Non-pigmented ciliary epithelial cell (primary cell): ENCODE data around the gene IQGAP2.

Experiments
- DNase-seq: peaks from one replicate; pipeline ENCODE4 v3.0.0-alpha.2; 2010; ENCODE audit warnings: low read depth

Gene IQGAP2

DNA sequence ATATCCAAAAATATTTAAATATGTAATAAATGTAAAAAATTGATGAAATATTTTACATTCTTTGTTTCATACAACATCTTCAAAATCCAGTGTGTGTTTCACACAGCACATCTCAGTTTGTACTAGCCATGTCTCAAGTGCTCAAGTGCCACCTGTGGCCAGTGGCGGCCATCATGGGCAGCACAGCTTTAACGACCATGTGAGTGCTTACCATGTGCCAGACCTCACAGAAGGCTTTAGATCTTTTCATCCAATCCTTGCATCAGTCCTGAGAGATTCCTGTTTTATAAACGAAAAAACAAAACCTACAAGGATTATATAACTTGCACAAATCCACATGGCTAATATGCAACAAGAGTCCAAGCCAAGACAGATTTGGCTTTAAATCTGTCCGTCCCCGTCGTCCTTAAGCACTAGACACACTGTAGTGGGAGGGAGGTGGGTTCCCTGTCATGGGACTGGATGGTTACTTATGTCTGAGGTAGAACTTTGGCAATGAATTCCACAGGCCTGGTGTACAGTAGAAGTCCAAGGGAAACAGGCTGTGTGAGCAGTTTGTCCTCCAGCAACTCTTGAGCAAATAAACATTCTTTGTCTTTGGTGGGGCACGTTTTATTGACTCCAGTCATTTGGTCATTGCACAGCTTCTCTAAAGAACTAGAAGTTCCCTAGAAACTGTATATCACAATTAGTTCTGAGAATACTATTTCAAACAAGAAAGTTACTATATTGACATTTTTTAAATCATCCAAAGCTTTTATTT, 287.8 kb downstream of the IQGAP2 start:
- DNase-seq, result no peak

DNA sequence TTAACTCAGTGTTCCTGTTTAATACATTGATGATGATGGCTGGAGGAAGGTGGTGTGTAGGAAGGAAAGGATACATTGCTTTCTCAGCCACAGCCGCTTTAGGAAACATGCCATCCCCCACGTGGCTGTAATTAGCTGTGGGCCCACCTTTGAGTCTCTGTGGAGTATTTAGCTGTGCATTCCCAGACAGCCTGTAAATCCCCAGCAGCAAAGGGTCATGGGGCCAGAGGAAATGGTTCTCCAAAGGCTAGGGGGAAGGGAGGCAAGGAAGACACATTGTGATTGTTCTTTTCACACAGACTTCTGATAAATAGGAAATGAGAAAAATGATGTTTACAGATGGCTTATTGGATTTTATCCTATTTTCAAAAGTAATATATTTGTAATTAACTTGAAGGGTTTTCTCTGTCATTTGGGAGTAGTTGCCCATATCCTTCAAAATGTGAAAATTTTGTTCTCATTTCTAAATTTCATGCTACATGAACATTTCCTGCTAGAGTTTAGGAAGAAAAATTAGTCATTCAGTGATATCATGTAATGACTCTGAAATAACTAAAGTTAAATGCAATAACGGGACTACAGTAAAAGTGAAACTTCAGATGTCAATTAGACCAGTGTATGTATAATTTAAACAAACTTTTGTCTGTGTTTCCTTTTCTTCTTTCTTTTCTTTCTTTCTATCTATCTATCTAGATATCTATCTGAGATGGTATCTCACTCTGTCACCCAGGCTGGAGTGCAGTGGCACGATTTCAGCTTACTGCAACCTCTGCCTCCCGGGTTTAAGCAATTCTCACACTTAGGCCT, 288.6 kb downstream of the IQGAP2 start:
- DNase-seq, result no peak

DNA sequence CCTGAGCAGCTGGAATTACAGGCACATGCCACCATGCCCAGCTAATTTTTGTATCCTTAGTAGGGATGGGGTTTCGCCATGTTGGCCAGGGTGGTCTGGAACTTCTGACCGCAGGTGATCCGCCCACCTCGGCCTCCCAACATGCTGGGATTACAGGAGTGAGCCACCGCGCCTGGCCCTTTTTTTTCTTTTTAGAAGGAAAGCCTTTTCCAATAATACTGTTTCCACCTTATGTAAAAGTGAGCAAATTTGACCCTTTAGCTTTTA, 289.1 kb downstream of the IQGAP2 start:
- no peak for DNase-seq

DNA sequence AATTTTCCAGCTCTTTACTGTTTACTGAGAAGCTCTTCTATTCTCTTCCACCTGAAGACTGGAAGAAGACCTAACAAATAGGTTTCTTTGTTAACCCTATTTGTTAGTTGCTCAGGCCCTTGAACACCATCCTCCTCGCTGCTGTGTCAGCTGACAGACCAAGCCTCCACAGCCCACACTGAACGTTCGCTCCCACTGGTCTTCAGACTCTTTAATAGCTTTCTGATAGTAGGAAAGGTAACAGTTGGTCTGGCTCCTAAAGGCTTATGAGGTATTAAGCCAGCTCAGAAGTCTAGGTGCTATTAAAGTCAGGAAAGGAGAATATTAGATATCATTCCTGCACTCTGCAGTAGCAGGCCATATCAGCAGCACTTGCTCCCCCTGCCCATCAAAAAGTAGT, 289.6 kb downstream of the IQGAP2 start:
- no peak for DNase-seq

DNA sequence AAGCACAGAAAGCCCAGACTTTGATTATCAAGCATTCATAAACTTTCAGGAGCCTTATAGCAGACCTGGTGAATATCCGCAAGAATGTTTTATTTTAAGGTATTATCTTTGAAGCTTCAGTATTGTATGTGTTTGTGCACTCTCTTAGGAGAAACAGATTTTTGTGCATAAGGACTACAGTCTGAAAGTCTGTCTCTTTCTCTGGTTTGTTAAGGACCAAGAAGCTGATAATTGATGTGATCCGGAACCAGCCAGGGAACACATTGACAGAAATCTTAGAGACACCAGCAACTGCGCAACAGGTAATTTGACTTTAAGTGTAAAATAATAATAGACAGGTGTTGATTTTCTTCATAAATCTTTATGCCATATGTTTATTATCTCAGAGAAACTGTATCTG, 290.1 kb downstream of the IQGAP2 start:
- DNase-seq, result no peak

DNA sequence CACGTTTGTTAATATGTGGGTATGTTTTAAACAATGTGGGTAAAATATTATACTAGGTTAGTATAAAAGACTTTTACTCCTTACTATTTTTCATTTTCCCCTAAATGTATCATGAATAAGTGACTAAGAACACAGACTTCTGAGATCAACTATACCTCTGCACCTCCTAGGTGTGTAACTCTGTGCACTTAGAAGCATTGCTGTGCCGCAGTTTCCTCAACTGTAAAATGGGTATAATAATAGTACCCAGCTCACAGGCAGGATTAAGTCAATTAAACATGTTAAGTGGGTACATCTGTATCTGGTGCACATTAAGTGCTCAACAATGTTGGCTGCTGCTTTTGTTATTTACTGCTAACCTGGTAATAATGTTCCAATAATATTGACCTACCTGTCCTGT, 291.2 kb downstream of the IQGAP2 start:
- DNase-seq, result no peak

DNA sequence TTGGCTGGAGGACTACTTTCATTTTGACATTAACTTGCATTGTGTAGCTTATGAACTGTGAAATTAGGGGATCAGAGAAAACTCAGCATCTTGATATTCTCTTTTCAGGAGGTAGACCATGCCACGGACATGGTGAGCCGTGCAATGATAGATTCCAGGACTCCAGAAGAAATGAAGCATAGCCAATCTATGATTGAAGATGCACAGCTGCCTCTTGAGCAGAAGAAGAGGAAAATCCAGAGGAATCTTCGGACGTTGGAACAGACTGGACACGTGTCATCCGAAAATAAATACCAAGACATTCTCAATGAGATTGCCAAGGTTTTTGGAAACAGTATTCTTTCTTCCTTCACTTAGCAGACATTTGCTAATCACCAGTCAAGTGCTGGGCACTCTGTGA, 292.3 kb downstream of the IQGAP2 start:
- no peak for DNase-seq

DNA sequence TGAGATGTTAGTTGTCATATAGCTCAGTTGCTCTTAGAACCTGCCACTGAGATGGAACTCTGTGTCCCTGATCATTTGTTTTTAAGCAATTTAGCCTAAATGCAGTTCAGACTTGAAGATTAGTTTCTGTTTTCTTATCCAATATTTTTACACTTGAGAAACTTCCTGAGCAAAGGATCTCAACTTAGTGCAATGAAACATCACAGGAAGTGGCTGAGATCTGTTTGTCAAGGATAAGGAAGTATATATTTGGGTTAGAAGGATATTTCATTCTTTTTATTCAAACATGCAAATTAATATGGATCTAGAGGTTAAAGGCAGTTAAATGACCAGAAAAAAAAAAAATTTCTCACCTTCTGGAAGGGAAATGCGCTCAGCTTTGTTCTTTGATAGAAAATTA, 293.2 kb downstream of the IQGAP2 start:
- no peak for DNase-seq

DNA sequence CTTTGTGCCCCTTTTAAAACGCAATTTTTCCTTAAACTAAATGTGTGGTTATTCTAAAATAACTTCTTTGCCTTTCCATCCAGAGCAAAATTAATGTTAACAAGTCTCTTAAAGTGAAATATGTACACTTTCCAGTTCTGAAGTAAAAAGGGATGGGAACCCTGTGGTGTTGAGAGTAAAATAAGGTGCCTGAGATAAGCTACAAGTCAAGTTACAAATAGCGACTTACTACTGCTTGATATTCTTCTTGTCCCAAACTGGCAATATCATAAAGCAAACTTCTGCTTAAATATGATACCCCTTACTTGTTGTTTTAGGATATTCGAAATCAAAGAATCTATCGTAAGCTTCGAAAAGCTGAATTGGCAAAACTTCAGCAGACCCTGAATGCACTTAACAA, 294.6 kb downstream of the IQGAP2 start:
- DNase-seq, result no peak

DNA sequence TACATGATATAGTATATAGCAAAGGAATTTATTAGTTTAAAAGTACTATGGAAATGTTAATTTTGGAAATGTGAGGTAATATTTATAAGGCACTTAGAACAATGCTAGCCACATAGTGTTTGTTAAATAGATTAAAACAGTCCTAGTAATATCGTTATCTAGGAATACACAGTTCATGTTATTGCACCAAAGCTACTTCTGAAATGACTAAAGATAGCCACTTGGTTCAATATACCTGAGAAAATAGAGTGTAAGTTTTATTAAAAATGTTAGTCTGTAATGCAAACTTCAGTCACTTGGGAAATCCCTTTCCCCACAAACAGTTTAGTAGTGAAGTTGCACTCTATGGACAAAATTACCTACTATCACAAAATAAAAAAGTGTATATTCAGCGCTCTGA, 297.5 kb downstream of the IQGAP2 start:
- no peak for DNase-seq

DNA sequence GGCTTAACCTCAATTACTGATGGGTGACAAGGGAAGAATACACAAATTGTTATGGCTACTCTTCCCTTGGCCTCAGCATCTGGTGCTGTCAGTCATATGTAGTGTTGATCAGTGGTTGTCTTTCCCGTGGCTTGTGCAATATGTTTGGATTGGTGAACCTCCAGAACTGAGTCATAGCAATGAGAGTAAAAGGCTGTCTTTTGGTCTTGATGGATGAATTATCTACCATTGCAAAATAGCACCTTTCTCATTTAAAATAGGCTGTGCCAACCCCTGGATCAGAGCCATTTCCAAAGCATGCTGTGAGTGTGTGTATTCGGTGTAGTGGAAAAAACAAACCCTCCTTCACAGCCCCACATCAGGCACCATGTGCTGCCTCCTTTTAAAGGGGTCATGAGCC, 298.2 kb downstream of the IQGAP2 start:
- DNase-seq, result no peak

DNA sequence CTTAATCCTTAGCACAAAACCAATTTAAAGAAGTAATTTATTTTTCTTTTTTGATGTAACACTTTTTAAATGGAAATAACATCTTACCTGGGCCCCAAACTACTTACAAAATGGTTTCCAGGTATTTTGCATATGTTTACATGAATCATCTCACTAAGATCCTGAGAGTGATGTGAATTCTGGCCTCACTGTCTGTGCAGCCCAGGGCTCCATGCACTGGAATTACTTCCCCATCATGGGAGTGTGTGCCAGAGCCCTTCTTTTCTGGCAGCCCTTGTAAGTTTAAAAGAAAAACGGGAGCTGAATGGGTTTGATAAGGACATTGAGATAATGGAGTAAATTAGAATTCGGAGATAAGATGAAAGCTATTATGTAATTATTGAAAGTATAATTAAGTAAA, 300.6 kb downstream of the IQGAP2 start:
- DNase-seq, result no peak

DNA sequence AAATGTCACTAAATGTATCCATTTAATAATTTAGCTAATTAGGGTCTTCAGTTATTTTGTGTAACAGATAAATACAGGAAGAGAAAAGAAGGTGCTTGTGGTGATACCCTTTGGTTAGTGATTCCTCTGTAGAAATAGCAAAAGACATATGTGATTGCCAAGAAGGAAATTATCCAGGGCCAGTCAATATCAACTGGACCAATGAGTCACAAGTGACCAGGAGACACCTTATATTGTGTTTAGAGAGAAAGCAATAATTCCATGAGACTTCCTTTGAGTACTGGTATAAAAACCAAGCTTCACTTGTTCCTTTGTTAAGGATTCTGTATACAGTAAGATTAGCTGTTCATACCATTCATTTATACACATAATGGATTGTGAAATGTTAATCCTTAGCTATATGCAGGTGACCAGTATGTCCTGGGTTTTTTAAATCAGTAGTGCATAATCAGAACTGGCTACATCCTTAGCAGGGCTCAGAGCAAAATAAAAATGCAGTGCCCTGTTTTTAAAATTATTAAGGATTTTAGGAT, 301.1 kb downstream of the IQGAP2 start:
- no peak for DNase-seq

DNA sequence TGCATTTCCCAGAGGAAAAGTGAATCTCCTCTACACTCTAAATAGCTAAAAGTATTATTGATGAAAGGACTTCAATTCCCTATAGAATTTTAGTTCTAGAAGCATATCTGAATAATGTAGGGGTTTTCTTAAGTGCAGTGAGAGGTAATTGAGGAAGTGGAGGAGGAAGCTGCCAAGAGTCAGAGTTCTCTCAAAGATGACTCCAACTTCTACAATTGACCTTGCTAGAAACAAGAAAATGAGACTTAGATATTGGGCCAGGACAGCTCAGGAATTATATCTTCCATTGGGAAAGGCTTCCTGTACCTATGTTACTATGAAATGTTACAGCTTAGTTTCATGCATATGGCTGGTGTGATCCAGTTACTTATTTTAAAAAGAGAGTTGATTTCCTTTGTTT, 302.5 kb downstream of the IQGAP2 start:
- DNase-seq, result no peak

DNA sequence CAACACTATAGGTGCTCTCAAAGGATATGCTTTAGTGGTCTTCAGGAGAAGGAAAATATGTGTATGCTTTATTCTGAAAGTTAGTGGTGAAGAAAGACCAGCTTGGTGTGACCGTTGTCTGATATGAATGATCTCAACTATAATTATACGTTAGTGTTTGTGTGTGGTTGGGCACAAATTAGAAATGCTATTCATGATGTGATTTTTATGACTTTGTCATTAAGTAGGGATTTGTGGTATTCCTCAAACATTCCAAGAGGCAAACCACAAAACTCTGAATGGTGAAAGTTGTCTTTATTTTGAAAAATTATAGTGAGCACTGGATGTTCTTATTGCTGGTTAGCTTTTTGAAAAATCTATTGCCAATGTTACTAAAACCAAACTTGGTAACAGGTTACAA, 306.7 kb downstream of the IQGAP2 start:
- no peak for DNase-seq

DNA sequence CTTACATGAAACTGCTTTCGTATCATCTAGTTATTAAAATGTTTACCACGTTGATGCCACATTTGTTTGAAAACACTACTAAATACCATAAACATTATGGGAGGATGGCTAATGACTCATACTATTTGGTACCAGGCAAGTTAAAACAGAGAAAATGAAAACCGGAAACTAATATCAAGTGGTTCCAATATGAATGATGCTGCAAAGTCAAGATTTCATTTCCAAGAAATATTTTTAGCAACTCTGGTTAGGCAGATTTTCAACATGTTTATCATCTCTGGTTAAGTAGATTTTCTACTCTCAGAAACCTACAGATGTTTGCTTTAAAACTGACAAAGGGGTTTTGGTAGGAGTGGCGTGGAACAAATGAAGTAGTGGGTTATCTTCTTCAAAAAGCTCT, 307.9 kb downstream of the IQGAP2 start:
- no peak for DNase-seq

DNA sequence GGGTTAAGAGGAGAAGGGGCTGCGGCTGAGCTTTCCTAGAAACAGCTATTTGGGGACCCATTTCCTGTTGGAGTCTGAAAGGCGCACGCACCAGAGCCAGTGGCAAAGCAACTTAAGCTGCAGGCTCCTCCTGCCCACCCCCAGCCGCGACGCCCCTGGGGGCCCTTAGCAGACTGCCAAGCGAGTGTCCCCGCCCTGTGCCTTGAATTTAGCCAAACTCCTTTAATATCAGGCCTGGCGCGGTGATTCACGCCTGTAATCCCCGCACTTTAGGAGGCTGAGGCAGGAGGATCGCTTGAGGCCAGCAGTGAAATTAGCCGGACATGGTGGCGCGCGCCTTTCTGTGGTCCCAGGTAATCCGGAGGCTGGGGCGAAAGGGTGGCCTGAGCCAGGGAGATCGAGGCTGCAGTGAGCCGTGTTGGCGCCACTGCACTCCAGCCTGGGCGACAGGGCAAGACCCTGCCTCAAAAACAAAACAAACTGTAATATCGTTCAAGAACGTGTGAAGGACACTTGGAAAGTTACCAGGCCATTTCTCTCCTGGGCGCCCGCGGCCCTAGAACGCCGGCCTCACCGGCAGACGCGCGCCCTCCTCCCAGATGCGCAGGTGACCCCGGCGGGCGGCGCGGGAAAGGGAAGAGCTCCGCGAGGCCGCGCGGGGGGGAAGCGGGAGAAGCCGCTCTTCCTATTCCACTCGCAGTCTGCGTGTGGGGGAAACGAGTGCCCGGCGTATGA, 311.8 kb downstream of the IQGAP2 start:
- no peak for DNase-seq

DNA sequence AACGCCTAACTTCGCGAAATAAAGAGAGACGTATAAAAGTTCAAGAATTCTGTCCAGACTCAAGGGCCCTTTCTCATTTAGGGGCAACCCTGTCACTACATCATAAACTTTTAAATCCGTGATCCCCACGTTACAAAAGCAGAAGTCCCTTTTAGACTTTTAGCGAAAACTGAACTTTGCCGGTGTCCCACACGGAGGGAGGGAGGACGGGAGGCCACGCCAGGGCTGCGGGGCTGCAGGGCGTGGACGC, 312.3 kb downstream of the IQGAP2 start:
- no peak for DNase-seq

DNA sequence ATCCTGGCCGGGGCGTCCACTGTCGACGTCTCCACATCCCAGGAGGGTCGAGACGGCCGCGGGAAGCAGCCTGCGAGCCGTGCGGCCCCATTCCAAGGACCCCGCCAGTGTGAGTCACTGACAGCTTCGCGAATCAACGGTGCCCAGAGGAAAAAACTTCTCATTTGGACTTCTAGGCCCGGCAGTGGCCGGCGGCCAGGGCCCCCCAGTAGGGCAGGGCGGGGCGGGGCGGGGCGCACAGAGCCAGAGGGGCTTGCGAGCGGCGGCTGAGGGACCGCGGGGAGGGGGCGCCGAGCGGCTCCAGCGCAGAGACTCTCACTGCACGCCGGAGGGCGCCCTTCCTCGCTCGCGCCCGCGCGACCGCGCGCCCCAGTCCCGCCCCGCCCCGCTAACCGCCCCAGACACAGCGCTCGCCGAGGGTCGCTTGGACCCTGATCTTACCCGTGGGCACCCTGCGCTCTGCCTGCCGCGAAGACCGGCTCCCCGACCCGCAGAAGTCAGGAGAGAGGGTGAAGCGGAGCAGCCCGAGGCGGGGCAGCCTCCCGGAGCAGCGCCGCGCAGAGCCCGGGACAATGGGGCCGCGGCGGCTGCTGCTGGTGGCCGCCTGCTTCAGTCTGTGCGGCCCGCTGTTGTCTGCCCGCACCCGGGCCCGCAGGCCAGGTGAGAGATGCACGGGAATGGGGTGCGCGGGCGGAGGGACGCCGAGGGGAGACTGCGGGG, 312.8 kb downstream of the IQGAP2 start, which contains the start of gene F2R:
Gene F2R, plus strand, starts transcription at position 391 of the 720 bp plus-strand sequence. Its CDS starts 182 bp downstream, at position 573.
- DNase-seq, result no peak

DNA sequence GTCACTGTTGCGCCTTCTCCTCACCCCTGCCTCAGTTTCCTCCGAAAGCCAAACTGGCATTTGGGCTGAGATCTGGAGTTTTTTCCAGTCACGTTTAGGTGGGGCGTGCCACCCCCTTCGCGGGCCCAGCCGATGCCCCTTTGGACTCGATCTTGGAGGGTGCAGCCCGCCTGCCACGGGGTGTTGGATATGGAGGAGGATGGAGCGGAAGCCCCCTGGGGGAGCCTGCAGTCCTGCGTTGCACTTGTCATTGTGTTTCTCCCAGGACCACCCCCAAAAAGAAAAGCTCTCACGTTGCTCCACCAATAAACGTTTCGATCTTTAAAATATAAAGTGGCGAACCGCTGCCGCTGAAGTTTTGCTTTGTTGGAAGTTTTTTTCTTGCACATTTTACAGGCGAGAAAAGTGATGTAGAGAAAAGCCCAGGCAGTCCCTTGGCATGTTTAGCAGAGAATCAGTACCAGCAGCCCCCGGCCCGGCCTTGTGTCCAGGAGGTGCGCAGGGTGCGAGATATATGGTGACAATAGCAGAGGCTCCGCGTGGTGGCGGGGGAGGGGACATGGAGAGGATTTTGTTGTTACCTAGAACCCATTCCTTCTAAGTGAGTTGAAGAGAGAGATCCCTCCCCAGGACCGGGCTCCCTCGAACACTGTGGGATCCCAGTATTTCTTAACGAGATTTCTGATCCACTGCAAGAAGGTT, 313.5 kb downstream of the IQGAP2 start:
- no peak for DNase-seq

DNA sequence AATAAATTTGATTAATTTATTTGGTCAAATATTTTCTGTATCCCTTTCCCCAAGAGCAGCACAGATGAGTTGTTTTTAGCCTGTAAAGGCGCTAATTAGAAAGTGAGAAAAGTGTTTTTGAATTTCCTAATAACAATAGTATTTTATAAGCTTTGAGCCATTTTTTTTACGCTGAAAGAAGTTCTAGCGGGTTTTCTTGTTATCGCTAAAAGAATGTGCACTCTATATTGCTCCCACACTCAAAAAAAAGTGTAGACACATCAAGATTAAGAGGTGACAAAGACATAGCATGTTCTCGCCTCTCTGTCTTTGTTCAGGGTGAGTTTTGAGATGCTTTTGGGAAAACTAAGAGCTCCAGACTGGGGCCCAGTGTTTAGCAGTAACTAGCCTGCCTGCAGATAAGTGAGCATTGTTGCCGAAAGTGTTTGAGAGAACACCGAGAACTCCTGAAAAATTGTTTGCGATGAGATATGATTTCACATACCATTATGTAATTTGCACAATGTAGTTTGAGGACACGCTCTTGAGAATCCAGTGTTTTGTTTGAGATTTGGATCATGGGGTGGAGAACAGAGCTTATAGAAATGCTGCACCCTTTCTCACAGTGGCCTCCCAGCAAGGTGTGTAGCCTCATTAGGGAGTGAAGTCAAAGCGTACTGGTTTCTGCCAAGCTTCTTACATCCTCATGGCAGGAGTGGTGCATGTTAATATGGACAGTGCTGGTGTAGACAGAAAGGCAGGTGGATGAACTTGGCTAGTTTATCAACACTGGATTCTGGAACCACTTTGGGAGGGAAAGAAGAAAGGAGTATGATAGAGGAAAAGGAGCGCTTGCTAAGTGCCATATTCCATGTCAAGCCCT, 314.4 kb downstream of the IQGAP2 start:
- DNase-seq, result no peak
